ENCODE measurements around the gene FOXP1. TPM values are rescaled to one million over a fixed set of nuclear protein-coding genes. Genes with fewer than 3 reads are reported as not detected.

The FOXP1 gene
- total and polyA plus RNA-seq, 2 donors from 2014 or later, result 6.7 to 87.2 TPM

GRCh38 chr3:71548705-71549384 lies 34.7 kb downstream of the FOXP1 start:
- FAIRE-seq (no peak), DNase-seq (peak in 2 of 5 donors; percentile 49 to 60)
- Histone ChIP-seq H3K4me3 (ENCODE audit: low read length in 3 of 3) (no peak overlapping the region), H3K36me3 (ENCODE audit: control insufficient read depth in 2 of 3, insufficient read depth in 3 of 3, low read length in 3 of 3) (no peaks in the 10 kb centered on the region), H3K27me3 (ENCODE audit: control insufficient read depth, insufficient read depth, low read length) (no peaks in the 10 kb centered on the region), H3K27ac (ENCODE audit: low read depth in 2 of 2, low read length in 2 of 2) (no peak overlapping the region), H3K4me1 (ENCODE audit: control insufficient read depth in 2 of 3, insufficient read depth in 2 of 3, low read depth in 1 of 3, low read length in 3 of 3) (no peaks in the 10 kb centered on the region), H3K9me3 (ENCODE audit: control insufficient read depth in 2 of 3, insufficient read depth in 1 of 3, low read length in 3 of 3) (no peaks in the 10 kb centered on the region), H3K9ac (ENCODE audit: low read length in 3 of 3) (no peak overlapping the region)
- TF ChIP-seq, protein P1, sequence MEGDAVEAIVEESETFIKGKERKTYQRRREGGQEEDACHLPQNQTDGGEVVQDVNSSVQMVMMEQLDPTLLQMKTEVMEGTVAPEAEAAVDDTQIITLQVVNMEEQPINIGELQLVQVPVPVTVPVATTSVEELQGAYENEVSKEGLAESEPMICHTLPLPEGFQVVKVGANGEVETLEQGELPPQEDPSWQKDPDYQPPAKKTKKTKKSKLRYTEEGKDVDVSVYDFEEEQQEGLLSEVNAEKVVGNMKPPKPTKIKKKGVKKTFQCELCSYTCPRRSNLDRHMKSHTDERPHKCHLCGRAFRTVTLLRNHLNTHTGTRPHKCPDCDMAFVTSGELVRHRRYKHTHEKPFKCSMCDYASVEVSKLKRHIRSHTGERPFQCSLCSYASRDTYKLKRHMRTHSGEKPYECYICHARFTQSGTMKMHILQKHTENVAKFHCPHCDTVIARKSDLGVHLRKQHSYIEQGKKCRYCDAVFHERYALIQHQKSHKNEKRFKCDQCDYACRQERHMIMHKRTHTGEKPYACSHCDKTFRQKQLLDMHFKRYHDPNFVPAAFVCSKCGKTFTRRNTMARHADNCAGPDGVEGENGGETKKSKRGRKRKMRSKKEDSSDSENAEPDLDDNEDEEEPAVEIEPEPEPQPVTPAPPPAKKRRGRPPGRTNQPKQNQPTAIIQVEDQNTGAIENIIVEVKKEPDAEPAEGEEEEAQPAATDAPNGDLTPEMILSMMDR (IDR thresholded peaks at IDR 0.05; ENCODE audit: borderline replicate concordance, extremely low read depth, insufficient read depth), result no peak
- intact Hi-C loops (cut with DNase I), result no loop called here

DNA sequence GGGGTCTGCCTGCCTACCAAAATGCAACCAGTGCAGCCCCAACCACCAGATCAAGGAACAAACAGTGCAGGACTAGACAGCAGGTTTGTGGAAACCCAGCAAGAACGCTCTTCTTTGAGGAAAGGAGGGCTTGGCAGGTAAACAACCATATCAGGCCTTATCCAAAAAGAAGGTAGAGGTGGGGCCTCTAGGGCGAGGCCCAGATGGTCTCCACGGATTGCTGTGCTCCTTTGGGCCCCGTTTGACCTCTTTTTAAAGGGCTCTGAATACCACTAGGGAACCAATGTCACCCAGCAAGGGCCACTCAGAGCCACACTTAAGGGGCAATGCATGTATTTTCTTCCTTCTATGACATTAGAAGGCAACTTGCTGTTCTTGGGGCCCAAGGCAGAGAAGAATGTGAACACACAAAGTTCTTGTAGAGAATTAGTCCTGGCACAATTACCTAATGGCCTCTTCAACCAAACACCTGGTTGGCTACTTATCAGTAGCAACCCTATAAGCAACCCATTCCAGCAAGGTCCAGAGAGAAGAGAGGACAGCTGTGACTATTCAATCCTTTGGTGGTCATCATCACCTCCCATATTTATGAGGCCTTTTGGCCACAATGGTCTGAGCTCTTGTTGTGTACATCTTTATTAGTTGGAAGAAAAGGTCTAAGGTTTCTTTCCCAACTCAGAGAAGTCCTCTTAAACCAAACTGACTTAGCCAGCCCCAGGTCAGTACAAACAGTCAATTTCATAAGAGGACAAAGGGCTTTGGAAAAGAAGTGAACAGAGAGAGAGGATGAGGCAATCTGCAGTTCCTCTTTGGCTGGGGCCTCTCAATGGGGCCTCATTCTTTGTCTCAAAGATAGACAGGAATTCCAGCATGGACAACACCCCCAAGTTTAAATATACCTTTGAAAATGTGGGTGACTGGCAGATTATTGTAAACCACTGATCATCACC lies 36.0 kb downstream of the FOXP1 start:
- Histone ChIP-seq H3K4me3 (ENCODE audit: low read length in 3 of 3) (no peak overlapping the region), H3K9me3 (ENCODE audit: control insufficient read depth in 2 of 3, insufficient read depth in 1 of 3, low read length in 3 of 3) (no peaks in the 10 kb centered on the region), H3K27ac (ENCODE audit: low read depth in 2 of 2, low read length in 2 of 2) (peak overlapping the region in 1 of 2 donors; percentile 32), H3K4me1 (ENCODE audit: control insufficient read depth in 2 of 3, insufficient read depth in 2 of 3, low read depth in 1 of 3, low read length in 3 of 3) (peaks cover 0 to 2% (median 0%) of the 10 kb centered on the region in 3 donors), H3K9ac (ENCODE audit: low read length in 3 of 3) (no peak overlapping the region), H3K36me3 (ENCODE audit: control insufficient read depth in 2 of 3, insufficient read depth in 3 of 3, low read length in 3 of 3) (no peaks in the 10 kb centered on the region), H3K27me3 (ENCODE audit: control insufficient read depth, insufficient read depth, low read length) (no peaks in the 10 kb centered on the region)
- DNase-seq (no peak), FAIRE-seq (no peak)
- TF ChIP-seq, protein P1 (IDR thresholded peaks at IDR 0.05; ENCODE audit: borderline replicate concordance, extremely low read depth, insufficient read depth), result no peak
- intact Hi-C loops (cut with DNase I), result no loop called here

GRCh38 chr3:71546821-71547220 lies 36.7 kb downstream of the FOXP1 start:
- TF ChIP-seq, protein P1 (IDR thresholded peaks at IDR 0.05; ENCODE audit: borderline replicate concordance, extremely low read depth, insufficient read depth), result no peak
- no peak for DNase-seq
- Histone ChIP-seq H3K9ac (ENCODE audit: low read length in 3 of 3) (no peak overlapping the region), H3K27ac (ENCODE audit: low read depth in 2 of 2, low read length in 2 of 2) (no peak overlapping the region), H3K4me3 (ENCODE audit: low read length in 3 of 3) (no peak overlapping the region), H3K27me3 (ENCODE audit: control insufficient read depth, insufficient read depth, low read length) (no peaks in the 10 kb centered on the region), H3K9me3 (ENCODE audit: control insufficient read depth in 2 of 3, insufficient read depth in 1 of 3, low read length in 3 of 3) (no peaks in the 10 kb centered on the region), H3K4me1 (ENCODE audit: control insufficient read depth in 2 of 3, insufficient read depth in 2 of 3, low read depth in 1 of 3, low read length in 3 of 3) (peaks cover 0 to 5% (median 0%) of the 10 kb centered on the region in 3 donors), H3K36me3 (ENCODE audit: control insufficient read depth in 2 of 3, insufficient read depth in 3 of 3, low read length in 3 of 3) (no peaks in the 10 kb centered on the region)
- intact Hi-C loops (cut with DNase I), result no loop called here
- no peak for FAIRE-seq
